Smooth muscle cell (in vitro differentiated cells): ENCODE data around the gene ZNF827. TPM values are rescaled to one million over a fixed set of nuclear protein-coding genes. Genes with fewer than 3 reads are reported as not detected.

Experiments used
- DNase-seq: peaks from one replicate; lab custom pipeline; 2025; ENCODE audit not compliant: unreplicated experiment; lab: John Stamatoyannopoulos, UW
- H2AFZ ChIP-seq: fragments of 200-600 bp; sonication (generic); 2 replicates; pipeline ENCODE4 v1.6.0; 2016; ENCODE audit warnings: antibody characterized with exemption, low read depth, mild to moderate bottlenecking
- H3F3A ChIP-seq: fragments of 200-600 bp; sonication (generic); 2 replicates; pipeline ENCODE4 v1.6.0; 2017; ENCODE audit warnings: antibody characterized with exemption, low read depth
- H3K27ac ChIP-seq: fragments of 200-600 bp; sonication (generic); 2 replicates; pipeline ENCODE4 v1.5.1; 2016; ENCODE audit warnings: low read depth, mild to moderate bottlenecking
- H3K27me3 ChIP-seq: fragments of 200-600 bp; sonication (generic); 2 replicates; pipeline ENCODE4 v1.6.1; 2016; ENCODE audit warnings: low read depth, mild to moderate bottlenecking
- H3K36me3 ChIP-seq: fragments of 200-600 bp; sonication (generic); 2 replicates; pipeline ENCODE4 v1.5.1; 2016; ENCODE audit warnings: low read depth
- H3K4me1 ChIP-seq: fragments of 200-600 bp; sonication (generic); 2 replicates; pipeline ENCODE4 v1.5.1; 2016; ENCODE audit warnings: low read depth
- H3K4me2 ChIP-seq: fragments of 200-600 bp; sonication (generic); 2 replicates; pipeline ENCODE4 v1.6.0; 2016; ENCODE audit warnings: mild to moderate bottlenecking
- H3K4me3 ChIP-seq: fragments of 200-600 bp; sonication (generic); 2 replicates; pipeline ENCODE4 v1.5.1; 2016; ENCODE audit warnings: mild to moderate bottlenecking
- H3K79me2 ChIP-seq: fragments of 200-600 bp; sonication (generic); 2 replicates; pipeline ENCODE4 v1.6.0; 2016; ENCODE audit warnings: low read depth, mild to moderate bottlenecking
- H3K9ac ChIP-seq: fragments of 200-600 bp; sonication (generic); 2 replicates; pipeline ENCODE4 v1.6.0; 2016; ENCODE audit warnings: low read depth
- H3K9me3 ChIP-seq: fragments of 200-600 bp; sonication (generic); replicated peaks from 2 replicates; pipeline ENCODE4 v1.5.1; 2016; ENCODE audit warnings: low read depth
- H4K20me1 ChIP-seq: fragments of 200-600 bp; sonication (generic); 2 replicates; pipeline ENCODE4 v1.6.0; 2016; ENCODE audit warnings: low read depth
- WGBS: methylation state at CpG from one replicate; pipeline ENCODE4 v1.1.7; 2016; ENCODE audit warnings: low lambda C conversion rate; 5-methylcytosine and 5-hydroxymethylcytosine counted together
- polyA plus RNA-seq: library from polyadenylated mRNA; unstranded; fragments of >200 nt; fragmentation: Nextera tagmentation; extraction: Ambion mirVana; gene quantifications from 2 replicates; pipeline ENCODE4 v1.2.1, GENCODE V29; 2016
- total RNA-seq: library from RNA; depleted of rRNA; stranded (reverse); fragments of >200 nt; gene quantifications from 2 replicates; pipeline ENCODE4 v1.2.3, GENCODE V29; 2014
- TF ChIP-seq, protein P1 (sequence below): fragments of 200-600 bp; sonication (generic); IDR thresholded peaks from 2 replicates; pipeline ENCODE4 v1.5.1; 2017; ENCODE audit warnings: borderline replicate concordance, mild to moderate bottlenecking, antibody characterized with exemption; ENCODE audit not compliant: insufficient read depth, poor library complexity, severe bottlenecking

Gene ZNF827
- total and polyA plus RNA-seq, 2 experiments from 2014 or later, result 6.5 to 12.8 TPM

DNA sequence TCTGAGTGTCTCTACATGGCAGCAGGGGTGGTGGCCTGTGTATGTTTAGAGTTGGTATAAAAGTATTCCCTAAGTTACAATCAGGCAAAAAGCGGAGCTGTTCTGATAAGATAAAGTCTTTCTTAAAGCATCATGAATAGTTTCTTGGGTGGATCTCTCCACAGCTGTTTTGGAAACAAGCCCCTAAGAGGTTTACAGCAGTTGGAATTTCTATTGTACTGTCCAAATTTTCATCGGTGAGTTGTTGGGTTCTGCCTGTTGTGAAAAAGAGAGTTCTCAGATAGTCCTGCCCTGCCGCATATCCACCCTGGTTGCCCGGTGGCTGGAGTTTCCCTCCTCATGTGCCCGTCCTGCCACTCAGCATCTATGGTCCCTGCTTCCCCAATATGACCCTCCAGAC is 208.6 kb downstream of the ZNF827 start:
- DNase-seq, result no peak
- Histone ChIP-seq H3K4me2 (no peak overlapping the region), H3K27ac (no peak overlapping the region), H3K9ac (no peak overlapping the region), H2AFZ (no peak overlapping the region), H3K79me2 (no peaks in the 10 kb centered on the region), H4K20me1 (no peaks in the 10 kb centered on the region), H3K4me1 (peaks cover 15% of the 10 kb centered on the region), H3K4me3 (no peak overlapping the region), H3K27me3 (no peaks in the 10 kb centered on the region), H3K36me3 (no peaks in the 10 kb centered on the region), H3K9me3 (no peaks in the 10 kb centered on the region), H3F3A (peaks cover 20% of the 10 kb centered on the region)
- 94% methylated on average over 5 of the region's 5 CpGs for WGBS
- TF ChIP-seq, protein P1, sequence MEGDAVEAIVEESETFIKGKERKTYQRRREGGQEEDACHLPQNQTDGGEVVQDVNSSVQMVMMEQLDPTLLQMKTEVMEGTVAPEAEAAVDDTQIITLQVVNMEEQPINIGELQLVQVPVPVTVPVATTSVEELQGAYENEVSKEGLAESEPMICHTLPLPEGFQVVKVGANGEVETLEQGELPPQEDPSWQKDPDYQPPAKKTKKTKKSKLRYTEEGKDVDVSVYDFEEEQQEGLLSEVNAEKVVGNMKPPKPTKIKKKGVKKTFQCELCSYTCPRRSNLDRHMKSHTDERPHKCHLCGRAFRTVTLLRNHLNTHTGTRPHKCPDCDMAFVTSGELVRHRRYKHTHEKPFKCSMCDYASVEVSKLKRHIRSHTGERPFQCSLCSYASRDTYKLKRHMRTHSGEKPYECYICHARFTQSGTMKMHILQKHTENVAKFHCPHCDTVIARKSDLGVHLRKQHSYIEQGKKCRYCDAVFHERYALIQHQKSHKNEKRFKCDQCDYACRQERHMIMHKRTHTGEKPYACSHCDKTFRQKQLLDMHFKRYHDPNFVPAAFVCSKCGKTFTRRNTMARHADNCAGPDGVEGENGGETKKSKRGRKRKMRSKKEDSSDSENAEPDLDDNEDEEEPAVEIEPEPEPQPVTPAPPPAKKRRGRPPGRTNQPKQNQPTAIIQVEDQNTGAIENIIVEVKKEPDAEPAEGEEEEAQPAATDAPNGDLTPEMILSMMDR, result no peak

DNA sequence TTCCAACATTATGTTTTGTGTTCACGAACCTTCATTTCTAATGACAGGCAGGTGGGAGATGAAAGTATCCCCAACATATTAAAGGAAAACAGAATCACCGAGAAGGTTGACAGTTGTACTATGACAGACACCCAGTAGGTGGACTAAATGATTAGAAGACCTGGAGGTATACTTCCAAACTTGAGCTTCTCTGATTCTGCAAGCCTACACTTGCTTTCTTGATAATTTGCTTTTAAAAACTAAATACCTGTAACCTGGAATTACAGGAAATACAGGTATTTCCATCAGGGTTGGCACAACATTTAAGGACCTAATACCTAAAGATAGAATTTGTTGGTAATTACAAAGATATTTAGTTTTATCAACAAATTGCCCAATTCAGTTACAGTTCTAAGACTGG is 215.3 kb downstream of the ZNF827 start:
- Histone ChIP-seq H2AFZ (no peak overlapping the region), H3F3A (no peaks in the 10 kb centered on the region), H3K27me3 (no peaks in the 10 kb centered on the region), H3K9ac (no peak overlapping the region), H3K4me3 (no peak overlapping the region), H3K27ac (no peak overlapping the region), H4K20me1 (no peaks in the 10 kb centered on the region), H3K9me3 (no peaks in the 10 kb centered on the region), H3K79me2 (no peaks in the 10 kb centered on the region), H3K4me1 (no peaks in the 10 kb centered on the region), H3K36me3 (no peaks in the 10 kb centered on the region), H3K4me2 (no peak overlapping the region)
- TF ChIP-seq, protein P1, result peak; percentile 11
- no peak for DNase-seq
- 88% methylated on average over 2 of the region's 2 CpGs for WGBS

- no peaks in the 10 kb centered on the region for H3K9me3 ChIP-seq
- no peak overlapping the region for H3K4me3 ChIP-seq
- no peaks in the 10 kb centered on the region for H3K36me3 ChIP-seq
- no peaks in the 10 kb centered on the region for H3K79me2 ChIP-seq
- no peak overlapping the region for H2AFZ ChIP-seq
- no peaks in the 10 kb centered on the region for H3K4me1 ChIP-seq
- H3K27ac ChIP-seq, result no peak overlapping the region
- no peak overlapping the region for H3K9ac ChIP-seq
- no peaks in the 10 kb centered on the region for H4K20me1 ChIP-seq
- H3F3A ChIP-seq, result no peaks in the 10 kb centered on the region
- H3K27me3 ChIP-seq, result no peaks in the 10 kb centered on the region
- TF ChIP-seq, protein P1, result no peak
- H3K4me2 ChIP-seq, result no peak overlapping the region
- 89% methylated on average over 1 of the region's 1 CpG for WGBS
- DNase-seq, result no peak
Observed at GRCh38 chr4:145722561-145722960, 216.1 kb downstream of the ZNF827 start.

DNA sequence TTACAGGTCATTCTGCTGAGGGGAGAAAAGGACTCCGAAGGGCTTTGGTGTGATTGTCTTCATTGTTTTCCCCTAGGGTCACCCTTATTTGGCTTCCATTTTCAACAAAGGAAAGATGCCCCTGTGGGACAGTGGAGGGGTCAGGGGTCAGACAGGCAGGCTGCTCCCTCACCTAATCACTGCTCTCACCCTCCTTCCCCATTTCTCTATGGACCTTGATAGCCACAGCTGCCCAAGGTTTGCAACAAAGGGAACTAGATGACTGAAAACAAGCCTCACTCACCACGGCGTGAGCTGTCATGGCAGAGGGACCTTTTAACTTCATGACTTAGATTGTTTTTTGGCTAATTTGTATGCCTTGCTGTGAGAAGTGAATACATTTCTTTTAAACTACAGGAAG is 218.0 kb downstream of the ZNF827 start:
- no peak for DNase-seq
- no peaks in the 10 kb centered on the region for H4K20me1 ChIP-seq
- no peak overlapping the region for H3K27ac ChIP-seq
- no peak overlapping the region for H3K4me3 ChIP-seq
- H2AFZ ChIP-seq, result no peak overlapping the region
- H3K79me2 ChIP-seq, result no peaks in the 10 kb centered on the region
- TF ChIP-seq, protein P1, result no peak
- no peak overlapping the region for H3K9ac ChIP-seq
- WGBS, result 99% methylated on average over 3 of the region's 3 CpGs
- H3K4me1 ChIP-seq, result no peaks in the 10 kb centered on the region
- H3K27me3 ChIP-seq, result no peaks in the 10 kb centered on the region
- no peak overlapping the region for H3K4me2 ChIP-seq
- H3K36me3 ChIP-seq, result no peaks in the 10 kb centered on the region
- no peaks in the 10 kb centered on the region for H3K9me3 ChIP-seq
- H3F3A ChIP-seq, result no peaks in the 10 kb centered on the region
